Neuronal stem cell (in vitro differentiated cells): ENCODE data around the gene WWTR1.
A peak's percentile ranks its signal among the peaks of the same experiment; 100 is the strongest.

Source experiments
- DNase-seq: peaks from one replicate; pipeline ENCODE4 v3.0.0-alpha.2; 2013; ENCODE audit warnings: low spot score
- H2AFZ ChIP-seq: one replicate; pipeline ENCODE4 v1.6.1; 2013; ENCODE audit warnings: mild to moderate bottlenecking, low read length, inconsistent platforms
- H2AK5ac ChIP-seq: 2 replicates; pipeline ENCODE4 v1.6.1; 2013; ENCODE audit warnings: low read depth, mild to moderate bottlenecking, inconsistent platforms, low read length, moderate library complexity, mixed read lengths
- H2BK120ac ChIP-seq: 2 replicates; pipeline ENCODE4 v1.6.1; 2013; ENCODE audit warnings: low read depth, mild to moderate bottlenecking, inconsistent platforms, low read length, moderate library complexity, mixed read lengths
- H2BK12ac ChIP-seq: one replicate; pipeline ENCODE4 v1.6.1; 2013; ENCODE audit warnings: low read length, inconsistent platforms
- H2BK15ac ChIP-seq: 2 replicates; pipeline ENCODE4 v1.6.1; 2013; ENCODE audit warnings: mild to moderate bottlenecking, low read length, inconsistent platforms, mixed read lengths
- H2BK5ac ChIP-seq: one replicate; pipeline ENCODE4 v1.6.1; 2013; ENCODE audit warnings: inconsistent platforms, mild to moderate bottlenecking, low read length, moderate library complexity
- H3K14ac ChIP-seq: one replicate; pipeline ENCODE4 v1.6.1; 2013; ENCODE audit warnings: low read length, inconsistent platforms
- H3K18ac ChIP-seq: 2 replicates; pipeline ENCODE4 v1.6.1; 2013; ENCODE audit warnings: low read length, inconsistent platforms
- H3K23ac ChIP-seq: 2 replicates; pipeline ENCODE4 v1.6.1; 2013; ENCODE audit warnings: low read depth, mild to moderate bottlenecking, mixed read lengths, low read length, inconsistent platforms; ENCODE audit not compliant: poor library complexity
- H3K27ac ChIP-seq: replicated peaks from 3 replicates; pipeline ENCODE4 v1.5.1; 2013; ENCODE audit warnings: low read length, inconsistent platforms
- H3K27me3 ChIP-seq, 3 experiments: 2 replicates each; pipeline ENCODE4 v1.6.1; 2013; ENCODE audit warnings: low read length in 3 of 3, mild to moderate bottlenecking in 2 of 3, inconsistent platforms in 1 of 3, low read depth in 1 of 3, mixed read lengths in 1 of 3, moderate library complexity in 1 of 3; ENCODE audit not compliant: control insufficient read depth in 3 of 3, insufficient read depth in 3 of 3
- H3K36me3 ChIP-seq, 2 donors: replicated peaks in 1 of 2; 2 replicates each; pipeline ENCODE4 v1.6.1; 2013; ENCODE audit warnings: low read length in 2 of 2; ENCODE audit not compliant: control insufficient read depth in 2 of 2, insufficient read depth in 2 of 2
- H3K4ac ChIP-seq: 2 replicates; pipeline ENCODE4 v1.6.1; 2013; ENCODE audit warnings: inconsistent platforms, mild to moderate bottlenecking, low read length, moderate library complexity
- H3K4me1 ChIP-seq, 2 donors: 1 replicate in 1 of 2; 2 replicates in 1 of 2; pipeline ENCODE4 v1.6.1; 2013; ENCODE audit warnings: low read length in 2 of 2, low read depth in 1 of 2; ENCODE audit not compliant: control insufficient read depth in 2 of 2, insufficient read depth in 1 of 2
- H3K4me2 ChIP-seq: one replicate; pipeline ENCODE4 v1.6.1; 2013; ENCODE audit warnings: mild to moderate bottlenecking, low read length, inconsistent platforms; ENCODE audit not compliant: insufficient read depth, poor library complexity, severe bottlenecking
- H3K4me3 ChIP-seq, 2 donors: 2 replicates each; pipeline ENCODE4 v1.5.1; 2013; ENCODE audit warnings: low read length in 2 of 2, mild to moderate bottlenecking in 2 of 2, inconsistent platforms in 1 of 2, moderate library complexity in 1 of 2
- H3K79me1 ChIP-seq: one replicate; pipeline ENCODE4 v1.6.1; 2013; ENCODE audit warnings: low read depth, mild to moderate bottlenecking, inconsistent platforms, low read length, moderate library complexity
- H3K9ac ChIP-seq: one replicate; pipeline ENCODE4 v1.6.1; 2013; ENCODE audit warnings: mild to moderate bottlenecking, low read depth, low read length, inconsistent platforms; ENCODE audit not compliant: poor library complexity
- H3K9me3 ChIP-seq, 2 donors: replicated peaks in 1 of 2; 2 replicates each; pipeline versions ENCODE3 to v1.6.1; 2013; ENCODE audit warnings: low read length in 2 of 2, mild to moderate bottlenecking in 2 of 2, inconsistent platforms in 1 of 2, low read depth in 1 of 2, mixed read lengths in 1 of 2, moderate library complexity in 1 of 2; ENCODE audit not compliant: control insufficient read depth in 2 of 2, insufficient read depth in 1 of 2
- H4K8ac ChIP-seq: one replicate; pipeline ENCODE4 v1.6.1; 2013; ENCODE audit warnings: low read depth, mild to moderate bottlenecking, inconsistent platforms, low read length, moderate library complexity
- H4K91ac ChIP-seq: one replicate; pipeline ENCODE4 v1.6.1; 2013; ENCODE audit warnings: low read length, low read depth, mild to moderate bottlenecking, inconsistent platforms; ENCODE audit not compliant: poor library complexity
- WGBS, 2 donors: extraction: QIAGEN DNeasy Blood & Tissue Kit; methylation state at CpG; one replicate each; pipeline ENCODE4 v1.1.7; 2013; ENCODE audit warnings: missing lambda C conversion rate in 2 of 2, mixed read lengths in 1 of 2; ENCODE audit not compliant: insufficient read length in 2 of 2, insufficient replicate concordance in 1 of 2; ENCODE audit errors: extremely low coverage in 2 of 2; 5-methylcytosine and 5-hydroxymethylcytosine counted together

The WWTR1 gene

GRCh38 chr3:149473357-149474249 lies 184.2 kb downstream of the WWTR1 start:
- H2BK12ac ChIP-seq, result no peak overlapping the region
- no peak for DNase-seq
- H3K27me3 ChIP-seq, result no peaks in the 10 kb centered on the region
- H3K79me1 ChIP-seq, result no peaks in the 10 kb centered on the region
- H2BK5ac ChIP-seq, result no peak overlapping the region
- no peak overlapping the region for H3K23ac ChIP-seq
- no peak overlapping the region for H2AFZ ChIP-seq
- H4K91ac ChIP-seq, result no peak overlapping the region
- no peak overlapping the region for H3K4me2 ChIP-seq
- H2AK5ac ChIP-seq, result no peak overlapping the region
- no peak overlapping the region for H3K18ac ChIP-seq
- H3K36me3 ChIP-seq, result no peaks in the 10 kb centered on the region
- no peak overlapping the region for H3K14ac ChIP-seq
- H2BK15ac ChIP-seq, result no peak overlapping the region
- no peak overlapping the region for H3K4me3 ChIP-seq
- no peak overlapping the region for H4K8ac ChIP-seq
- no peak overlapping the region for H3K4ac ChIP-seq
- no CpG with 5 or more reads among the region's 7 CpGs for WGBS, 2 donors
- H3K9ac ChIP-seq, result no peak overlapping the region
- no peak overlapping the region for H3K27ac ChIP-seq
- peaks cover 2% of the 10 kb centered on the region in 2 donors for H3K4me1 ChIP-seq
- no peaks in the 10 kb centered on the region for H3K9me3 ChIP-seq
- no peak overlapping the region for H2BK120ac ChIP-seq

DNA sequence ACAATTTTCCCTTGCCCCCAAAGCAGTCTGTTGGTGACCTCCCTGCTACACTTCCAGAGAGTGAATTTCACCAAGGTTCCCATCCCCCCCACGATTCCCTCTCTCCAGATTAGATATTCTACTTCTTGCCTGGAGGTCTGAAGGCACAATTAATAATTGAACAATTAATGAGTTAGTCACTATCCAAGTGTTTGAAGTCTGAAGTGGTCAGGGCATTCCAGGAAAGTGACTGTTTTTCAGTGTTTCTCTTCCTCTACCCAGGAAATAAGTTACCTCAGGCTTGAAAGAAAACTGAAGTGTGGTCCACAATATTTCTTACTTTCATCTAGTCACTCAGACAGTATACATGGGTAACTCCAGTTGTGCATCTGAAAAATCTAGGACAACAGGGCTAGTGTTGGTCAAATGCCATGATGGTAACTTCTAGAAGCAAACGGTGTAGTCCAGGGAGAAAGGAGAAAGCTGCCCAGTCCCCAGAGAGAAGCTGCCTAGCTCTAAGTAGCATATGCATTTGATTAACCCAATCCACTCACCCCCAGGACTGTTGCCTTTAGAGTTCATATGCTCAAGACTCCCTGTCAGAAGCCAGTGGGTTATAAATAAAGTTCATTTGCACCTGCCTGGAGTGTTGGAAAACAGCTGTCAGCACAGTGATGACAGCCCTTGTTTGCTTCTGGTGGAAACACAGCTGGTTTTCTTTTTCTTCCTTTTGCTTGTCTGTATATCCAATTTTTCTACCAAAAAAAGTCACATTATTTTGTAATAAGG lies 185.6 kb downstream of the WWTR1 start:
- Histone ChIP-seq H3K18ac (no peak overlapping the region), H4K8ac (no peak overlapping the region), H3K27ac (no peak overlapping the region), H3K4me2 (no peak overlapping the region), H2BK120ac (no peak overlapping the region), H2BK5ac (no peak overlapping the region), H3K9ac (no peak overlapping the region), H2BK15ac (no peak overlapping the region), H3K9me3 (no peaks in the 10 kb centered on the region), H2AFZ (peak overlapping the region; percentile 24), H3K23ac (no peak overlapping the region), H3K14ac (no peak overlapping the region), H3K36me3 (no peaks in the 10 kb centered on the region), H3K4me1 (peaks cover 3 to 5% of the 10 kb centered on the region in 2 donors), H2AK5ac (no peak overlapping the region), H3K4ac (no peak overlapping the region), H4K91ac (no peak overlapping the region), H2BK12ac (no peak overlapping the region), H3K27me3 (no peaks in the 10 kb centered on the region), H3K4me3 (no peak overlapping the region), H3K79me1 (no peaks in the 10 kb centered on the region)
- no peak for DNase-seq
- no CpG with 5 or more reads among the region's 2 CpGs for WGBS, 2 donors

- H3K9ac ChIP-seq, result no peak overlapping the region
Measured at GRCh38 chr3:149470381-149470780, 187.4 kb downstream of the WWTR1 start.

More at GRCh38 chr3:149470381-149470780, 187.4 kb downstream of the WWTR1 start:
- DNase-seq, result no peak
- Histone ChIP-seq H3K4me2 (no peak overlapping the region), H3K4me3 (no peak overlapping the region), H2BK5ac (no peak overlapping the region), H2BK120ac (no peak overlapping the region), H3K4me1 (peaks cover 3 to 5% of the 10 kb centered on the region in 2 donors), H3K79me1 (no peaks in the 10 kb centered on the region), H4K91ac (no peak overlapping the region), H3K36me3 (no peaks in the 10 kb centered on the region), H3K27ac (no peak overlapping the region), H3K4ac (no peak overlapping the region), H2BK12ac (no peak overlapping the region), H3K18ac (no peak overlapping the region), H2AFZ (no peak overlapping the region), H2AK5ac (no peak overlapping the region), H2BK15ac (no peak overlapping the region), H4K8ac (no peak overlapping the region), H3K23ac (no peak overlapping the region), H3K14ac (no peak overlapping the region), H3K9me3 (no peaks in the 10 kb centered on the region), H3K27me3 (no peaks in the 10 kb centered on the region)
- no CpG with 5 or more reads among the region's 3 CpGs for WGBS, 2 donors
